Duodenal mucosa (tissue), 2 donors: ENCODE results near the gene RBKS.
A peak's percentile ranks its signal among the peaks of the same experiment; 100 is the strongest.

Source experiments
- H3K27ac ChIP-seq: one replicate; pipeline ENCODE4 v1.7.0; 2013; ENCODE audit warnings: low read depth, low read length
- H3K27me3 ChIP-seq, 2 donors: one replicate each; pipeline ENCODE4 v1.7.0; 2013; ENCODE audit warnings: low read length in 2 of 2, control low read depth in 1 of 2; ENCODE audit not compliant: insufficient read depth in 2 of 2, control insufficient read depth in 1 of 2
- H3K36me3 ChIP-seq, 2 donors: one replicate each; pipeline ENCODE4 v1.7.0; 2013; ENCODE audit warnings: low read length in 2 of 2, control low read depth in 1 of 2; ENCODE audit not compliant: insufficient read depth in 2 of 2, control insufficient read depth in 1 of 2
- H3K4me1 ChIP-seq, 2 donors: one replicate each; pipeline ENCODE4 v1.7.0; 2013; ENCODE audit warnings: low read length in 2 of 2, control low read depth in 1 of 2; ENCODE audit not compliant: insufficient read depth in 2 of 2, control insufficient read depth in 1 of 2
- H3K4me3 ChIP-seq, 2 donors: one replicate each; pipeline ENCODE4 v1.7.0; 2013; ENCODE audit warnings: low read length in 2 of 2, low read depth in 1 of 2
- H3K9ac ChIP-seq, 2 donors: one replicate each; pipeline ENCODE4 v1.7.0; 2013; ENCODE audit warnings: low read length in 2 of 2, low read depth in 1 of 2
- H3K9me3 ChIP-seq, 2 donors: one replicate each; pipeline ENCODE4 v1.7.0; 2013; ENCODE audit warnings: low read length in 2 of 2, control low read depth in 1 of 2; ENCODE audit not compliant: control insufficient read depth in 1 of 2

Gene RBKS

GRCh38 chr2:27920148-27920885 is 30.1 kb upstream of the RBKS start:
- H3K9ac ChIP-seq, result no peak overlapping the region
- no peaks in the 10 kb centered on the region for H3K36me3 ChIP-seq

GRCh38 chr2:27916293-27916995 is 26.3 kb upstream of the RBKS start:
- H3K9me3 ChIP-seq, result no peaks in the 10 kb centered on the region
- H3K9ac ChIP-seq, result no peak overlapping the region
- H3K27me3 ChIP-seq, result no peaks in the 10 kb centered on the region
- no peaks in the 10 kb centered on the region for H3K36me3 ChIP-seq
- no peak overlapping the region for H3K4me3 ChIP-seq
- peaks cover 22 to 31% of the 10 kb centered on the region in 2 donors for H3K4me1 ChIP-seq
- H3K27ac ChIP-seq, result no peak overlapping the region

More at GRCh38 chr2:27920148-27920885, 30.1 kb upstream of the RBKS start:
- Histone ChIP-seq H3K27me3 (no peaks in the 10 kb centered on the region), H3K27ac (peak overlapping the region; percentile 30), H3K9me3 (no peaks in the 10 kb centered on the region), H3K4me3 (no peak overlapping the region), H3K4me1 (peaks cover 31 to 35% of the 10 kb centered on the region in 2 donors)

- Histone ChIP-seq H3K9ac (no peak overlapping the region), H3K36me3 (no peaks in the 10 kb centered on the region), H3K27ac (no peak overlapping the region), H3K27me3 (no peaks in the 10 kb centered on the region), H3K4me1 (peaks cover 17 to 29% of the 10 kb centered on the region in 2 donors), H3K4me3 (no peak overlapping the region), H3K9me3 (no peaks in the 10 kb centered on the region)
Measured at GRCh38 chr2:27915874-27916273, 25.7 kb upstream of the RBKS start.

GRCh38 chr2:27915191-27915590 is 25.0 kb upstream of the RBKS start:
- no peaks in the 10 kb centered on the region for H3K27me3 ChIP-seq
- peaks cover 11 to 22% of the 10 kb centered on the region in 2 donors for H3K4me1 ChIP-seq
- no peak overlapping the region for H3K27ac ChIP-seq
- no peaks in the 10 kb centered on the region for H3K36me3 ChIP-seq
- H3K9ac ChIP-seq, result no peak overlapping the region
- H3K4me3 ChIP-seq, result no peak overlapping the region
- no peaks in the 10 kb centered on the region for H3K9me3 ChIP-seq

GRCh38 chr2:27914805-27915175 is 24.6 kb upstream of the RBKS start:
- H3K4me1 ChIP-seq, result peaks cover 8 to 18% of the 10 kb centered on the region in 2 donors
- H3K9me3 ChIP-seq, result no peaks in the 10 kb centered on the region
- no peaks in the 10 kb centered on the region for H3K36me3 ChIP-seq
- no peak overlapping the region for H3K27ac ChIP-seq
- no peak overlapping the region for H3K4me3 ChIP-seq
- no peak overlapping the region for H3K9ac ChIP-seq
- H3K27me3 ChIP-seq, result no peaks in the 10 kb centered on the region

- no peak overlapping the region for H3K27ac ChIP-seq
- peaks cover 8 to 18% of the 10 kb centered on the region in 2 donors for H3K4me1 ChIP-seq
- H3K9me3 ChIP-seq, result no peaks in the 10 kb centered on the region
Measured at GRCh38 chr2:27914041-27914804, 24.0 kb upstream of the RBKS start.

GRCh38 chr2:27912512-27912911 is 22.3 kb upstream of the RBKS start:
- H3K27ac ChIP-seq, result no peak overlapping the region
- no peaks in the 10 kb centered on the region for H3K27me3 ChIP-seq

More at GRCh38 chr2:27914041-27914804, 24.0 kb upstream of the RBKS start:
- Histone ChIP-seq H3K36me3 (no peaks in the 10 kb centered on the region), H3K9ac (no peak overlapping the region), H3K27me3 (no peaks in the 10 kb centered on the region), H3K4me3 (no peak overlapping the region)

GRCh38 chr2:27911458-27912210 is 21.4 kb upstream of the RBKS start:
- Histone ChIP-seq H3K36me3 (peaks cover 0 to 2% of the 10 kb centered on the region in 2 donors), H3K9me3 (no peaks in the 10 kb centered on the region), H3K27ac (no peak overlapping the region), H3K9ac (no peak overlapping the region), H3K27me3 (no peaks in the 10 kb centered on the region), H3K4me3 (no peak overlapping the region), H3K4me1 (peaks cover 7 to 17% of the 10 kb centered on the region in 2 donors)

More at GRCh38 chr2:27912512-27912911, 22.3 kb upstream of the RBKS start:
- Histone ChIP-seq H3K4me1 (peaks cover 8 to 18% of the 10 kb centered on the region in 2 donors), H3K9me3 (no peaks in the 10 kb centered on the region), H3K36me3 (peaks cover 0 to 2% of the 10 kb centered on the region in 2 donors), H3K9ac (no peak overlapping the region), H3K4me3 (no peak overlapping the region)

- H3K4me1 ChIP-seq, result peaks cover 3 to 5% of the 10 kb centered on the region in 2 donors
- no peak overlapping the region for H3K27ac ChIP-seq
- H3K36me3 ChIP-seq, result peaks cover 0 to 2% of the 10 kb centered on the region in 2 donors
- no peaks in the 10 kb centered on the region for H3K9me3 ChIP-seq
- H3K27me3 ChIP-seq, result no peaks in the 10 kb centered on the region
- H3K9ac ChIP-seq, result no peak overlapping the region
- no peak overlapping the region for H3K4me3 ChIP-seq
Measured at GRCh38 chr2:27909901-27910300, 19.7 kb upstream of the RBKS start.
